ENCODE results near the gene ARSI.

Gene ARSI

GRCh38 chr5:150343994-150344631 is 41.4 kb upstream of the ARSI start:
- TF ChIP-seq CTCF (IDR thresholded peaks at IDR 0.05; ENCODE audit: extremely low read depth, missing control alignments) = no peak
- DNase-seq (ENCODE audit: low spot score) = no peak

GRCh38 chr5:150342583-150342982 is 39.9 kb upstream of the ARSI start:
- TF ChIP-seq CTCF (IDR thresholded peaks at IDR 0.05; ENCODE audit: extremely low read depth, missing control alignments) = no peak
- DNase-seq (ENCODE audit: low spot score) = no peak

DNA sequence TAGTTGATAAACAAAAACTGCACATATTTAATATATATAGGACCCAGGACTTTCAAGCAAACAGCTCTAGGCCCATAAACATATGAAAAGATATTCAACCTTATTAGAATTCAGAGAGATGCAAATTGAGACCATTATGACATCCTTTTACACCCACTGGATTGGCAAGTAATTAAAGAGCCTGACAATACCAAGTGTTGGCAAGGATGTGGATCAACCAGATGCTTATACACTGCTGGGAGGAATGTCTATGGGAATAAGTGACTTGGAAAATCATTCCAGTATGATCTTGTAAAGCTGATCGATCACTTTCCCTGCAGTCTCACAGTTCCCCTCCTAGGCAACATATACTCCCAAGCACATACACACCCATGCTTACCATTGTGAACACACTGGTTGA is 39.3 kb upstream of the ARSI start:
- TF ChIP-seq CTCF (IDR thresholded peaks at IDR 0.05; ENCODE audit: extremely low read depth, missing control alignments) = no peak
- DNase-seq (ENCODE audit: low spot score) = no peak

DNA sequence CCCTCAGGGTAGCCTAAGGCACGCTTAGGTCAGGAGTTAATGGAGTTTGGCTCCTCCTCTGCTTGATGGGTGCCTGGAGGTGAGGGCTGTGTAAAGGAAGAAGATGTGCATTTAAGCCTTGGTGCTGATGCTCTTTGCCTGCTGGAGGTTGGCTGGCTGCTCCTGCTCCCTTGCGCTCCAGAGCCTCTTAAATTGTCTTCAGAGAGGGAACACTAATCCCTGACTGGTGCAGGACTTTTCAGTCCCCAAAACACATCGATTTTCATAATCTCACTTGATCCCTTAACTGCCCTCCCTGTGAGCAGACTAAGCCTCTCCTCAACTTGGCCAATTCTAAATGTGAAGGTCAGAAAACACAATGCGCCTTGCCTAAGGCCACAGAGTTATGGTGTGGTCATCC is 38.6 kb upstream of the ARSI start:
- no peak for DNase-seq (ENCODE audit: low spot score)
- TF ChIP-seq CTCF (IDR thresholded peaks at IDR 0.05; ENCODE audit: extremely low read depth, missing control alignments) = no peak

DNA sequence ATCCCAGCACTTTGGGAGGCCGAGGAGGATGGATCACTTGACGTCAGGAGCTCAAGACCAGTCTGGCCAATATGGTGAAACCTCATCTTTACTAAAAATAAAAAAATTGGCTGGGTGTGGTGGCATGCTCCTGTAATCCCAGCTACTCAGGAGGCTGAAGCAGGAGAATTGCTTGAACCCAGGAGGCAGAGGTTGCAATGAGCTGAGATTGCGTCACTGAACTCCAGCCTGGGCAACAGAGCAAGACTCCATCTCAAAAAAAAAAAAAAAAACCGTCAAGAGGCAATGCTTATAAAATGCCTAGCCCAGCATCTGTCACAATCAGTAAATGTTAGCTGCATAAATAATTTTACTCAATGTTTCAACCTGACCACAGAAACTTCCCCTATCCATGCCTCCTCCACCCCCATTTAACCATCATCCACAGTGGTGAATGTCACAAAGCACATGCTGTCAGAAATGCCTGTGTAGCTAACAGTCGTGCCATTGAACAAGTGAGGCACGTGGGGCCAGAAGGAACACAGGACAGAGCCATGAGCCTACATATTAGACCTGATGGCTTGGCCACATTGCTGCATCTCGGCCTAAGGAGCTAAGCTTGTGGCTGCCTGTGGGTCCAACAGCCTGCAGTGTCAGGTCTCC is 38.0 kb upstream of the ARSI start:
- DNase-seq (ENCODE audit: low spot score) = no peak
- TF ChIP-seq CTCF (IDR thresholded peaks at IDR 0.05; ENCODE audit: extremely low read depth, missing control alignments) = no peak

- no peak for DNase-seq (ENCODE audit: low spot score)
- TF ChIP-seq CTCF (IDR thresholded peaks at IDR 0.05; ENCODE audit: extremely low read depth, missing control alignments) = no peak
These were observed 37.1 kb upstream of the ARSI start for GRCh38 chr5:150339841-150340240.

DNA sequence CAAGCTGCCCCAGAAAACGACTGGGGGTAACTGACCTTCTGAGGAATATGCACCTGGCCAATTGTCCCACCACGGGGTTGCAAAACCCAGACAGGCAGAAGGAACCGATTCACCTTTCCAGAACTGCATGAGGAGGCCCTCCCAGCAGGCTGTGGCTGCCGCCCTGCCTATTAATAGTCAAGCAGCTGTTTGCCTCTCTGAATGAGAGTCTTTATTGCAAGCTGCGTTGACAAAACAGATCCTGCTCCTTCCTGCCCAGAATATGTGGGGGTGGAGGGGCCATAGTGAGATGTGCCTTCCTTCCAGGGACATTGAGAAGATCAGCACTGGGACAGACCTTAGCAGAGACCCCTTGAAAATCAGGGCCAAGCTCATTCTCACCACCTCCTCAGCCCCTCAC is 36.5 kb upstream of the ARSI start:
- DNase-seq (ENCODE audit: low spot score) = no peak

More for the DNA sequence above, 36.5 kb upstream of the ARSI start:
- TF ChIP-seq CTCF (IDR thresholded peaks at IDR 0.05; ENCODE audit: extremely low read depth, missing control alignments) = no peak

All from GM20000 (cell line).